K562 treated with DMSO at 1 percent for 12 hours (cell line): ENCODE measurements around the gene GNAQ. TPM values are rescaled to one million over a fixed set of nuclear protein-coding genes. Genes with fewer than 3 reads are reported as not detected.

Experiments used
- total RNA-seq: library from RNA; unstranded; fragments of 300-600 nt; gene quantifications from 2 replicates; pipeline ENCODE4 v1.2.3, GENCODE V29; 2022; ENCODE audit not compliant: insufficient read depth

Gene GNAQ
- total RNA-seq: 2.1 and 15.8 TPM in 2 replicates

DNA sequence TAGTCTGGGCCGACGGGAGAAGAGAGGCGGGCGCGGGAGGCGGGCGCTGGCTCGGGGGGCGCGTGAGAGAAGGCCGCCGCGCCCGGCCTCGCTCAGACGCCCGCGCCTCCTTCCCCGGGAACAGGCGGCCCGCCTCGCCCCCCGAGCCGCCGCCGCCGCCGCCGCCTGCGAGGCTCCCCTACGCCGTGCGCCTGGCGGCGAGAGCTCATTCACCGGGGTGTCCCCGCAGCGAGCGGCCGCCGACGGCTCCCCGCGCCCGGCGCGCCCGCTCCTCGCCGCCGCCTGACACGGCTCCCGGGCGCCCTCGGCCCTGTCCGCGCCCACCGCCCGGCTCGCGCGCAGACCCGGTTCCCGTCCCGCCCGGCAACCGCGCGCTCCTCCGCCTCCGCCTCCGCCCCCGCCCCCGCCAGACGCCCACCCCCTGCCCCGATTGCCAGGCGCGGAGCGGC, at the start of gene GNAQ:
Gene GNAQ (minus strand): TSS at position 368 of the 449 bp plus-strand sequence. CDS start 576 bp downstream, outside the sequence.

Other genes with a start within 250 kb of the GNAQ start
- 5.0 and 14.4 TPM in 2 replicates for gene CEP78, start 204.3 kb upstream of the GNAQ start, total RNA-seq